Thymus (tissue), 11 donors: Measurements from ENCODE around the gene CFAP119. TPM values are rescaled to one million over a fixed set of nuclear protein-coding genes. Genes with fewer than 3 reads are reported as not detected.
A peak's percentile ranks its signal among the peaks of the same experiment; 100 is the strongest.

Source experiments
- DNase-seq, 9 donors: peaks; one replicate each; pipeline ENCODE4 v3.0.0-alpha.2; 2013; ENCODE audit warnings: low spot score in 9 of 9, low read depth in 6 of 9, missing footprints in 1 of 9
- H3K27ac ChIP-seq, 2 donors: one replicate each; pipeline ENCODE4 v1.5.1; 2013; ENCODE audit warnings: control low read depth in 1 of 2, low read depth in 1 of 2, low read length in 1 of 2, mild to moderate bottlenecking in 1 of 2, moderate library complexity in 1 of 2
- H3K27me3 ChIP-seq, 2 donors: one replicate each; pipeline ENCODE4 v1.5.1; 2013; ENCODE audit warnings: low read length in 1 of 2; ENCODE audit not compliant: control insufficient read depth in 2 of 2, insufficient read depth in 1 of 2
- H3K36me3 ChIP-seq, 2 donors: one replicate each; pipeline ENCODE4 v1.5.1; 2013; ENCODE audit warnings: low read length in 1 of 2, mild to moderate bottlenecking in 1 of 2, moderate library complexity in 1 of 2; ENCODE audit not compliant: control insufficient read depth in 2 of 2, insufficient read depth in 2 of 2
- H3K4me1 ChIP-seq, 2 donors: one replicate each; pipeline ENCODE4 v1.5.1; 2013; ENCODE audit warnings: low read length in 2 of 2; ENCODE audit not compliant: control insufficient read depth in 2 of 2, insufficient read depth in 2 of 2
- H3K4me3 ChIP-seq, 2 donors: one replicate each; pipeline ENCODE4 v1.5.1; 2013; ENCODE audit warnings: low read length in 2 of 2, control low read depth in 1 of 2, mild to moderate bottlenecking in 1 of 2
- H3K9me3 ChIP-seq, 2 donors: one replicate each; pipeline ENCODE4 v1.5.1; 2013; ENCODE audit warnings: low read length in 1 of 2, mild to moderate bottlenecking in 1 of 2; ENCODE audit not compliant: control insufficient read depth in 2 of 2, insufficient read depth in 1 of 2
- WGBS: extraction: QIAGEN DNeasy Blood & Tissue Kit; methylation state at CpG from one replicate; pipeline ENCODE4 v1.1.7; 2013; 5-methylcytosine and 5-hydroxymethylcytosine counted together
- polyA plus RNA-seq: library from polyadenylated mRNA; stranded (reverse); fragments of 200-250 nt; gene quantifications from one replicate; pipeline ENCODE4 v1.2.3, GENCODE V29; 2013
- total RNA-seq: library from RNA; stranded (reverse); fragments of 120-200 nt; gene quantifications from one replicate; pipeline ENCODE4 v1.2.4, GENCODE V29; 2013
- donor health status: healthy.

Gene CFAP119
- total and polyA plus RNA-seq, 2 donors, result 4.8 to 19.6 TPM

GRCh38 chr16:30757316-30757715 lies 4.5 kb downstream of the CFAP119 start:
- Histone ChIP-seq H3K36me3 (peaks cover 40 to 50% of the 10 kb centered on the region in 2 donors), H3K27me3 (no peaks in the 10 kb centered on the region), H3K9me3 (no peaks in the 10 kb centered on the region), H3K4me1 (peaks cover 0 to 12% of the 10 kb centered on the region in 2 donors), H3K27ac (no peak overlapping the region), H3K4me3 (no peak overlapping the region)
- WGBS, result 97% methylated on average over 7 of the region's 7 CpGs
- DNase-seq, result no peak

DNA sequence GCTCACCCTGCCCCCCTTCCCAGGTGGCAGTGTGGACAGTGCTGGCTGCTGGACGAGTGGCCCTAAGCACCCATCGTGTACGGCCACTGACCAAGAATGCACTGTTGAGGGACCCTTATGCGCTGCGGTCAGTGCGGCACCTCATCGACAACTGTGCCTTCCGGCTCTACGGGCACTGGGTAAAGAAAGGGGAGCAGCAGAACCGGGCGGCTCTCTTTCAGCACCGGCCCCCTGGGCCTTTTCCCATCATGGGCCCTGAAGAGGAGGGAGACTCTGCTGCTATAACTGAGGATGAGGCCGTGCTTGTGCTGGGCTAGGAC lies 5.1 kb downstream of the CFAP119 start:
- Histone ChIP-seq H3K36me3 (peaks cover 40 to 50% of the 10 kb centered on the region in 2 donors), H3K4me3 (no peak overlapping the region), H3K4me1 (peaks cover 0 to 12% of the 10 kb centered on the region in 2 donors), H3K9me3 (no peaks in the 10 kb centered on the region), H3K27me3 (no peaks in the 10 kb centered on the region), H3K27ac (no peak overlapping the region)
- no peak for DNase-seq
- WGBS, result 99% methylated on average over 13 of the region's 13 CpGs

- H3K4me3 ChIP-seq, result no peak overlapping the region
- H3K9me3 ChIP-seq, result no peaks in the 10 kb centered on the region
- peaks cover 44 to 55% of the 10 kb centered on the region in 2 donors for H3K36me3 ChIP-seq
- no peaks in the 10 kb centered on the region for H3K27me3 ChIP-seq
- DNase-seq, result no peak
- H3K27ac ChIP-seq, result no peak overlapping the region
- WGBS, result 99% methylated on average over 20 of the region's 20 CpGs
- peaks cover 0 to 8% of the 10 kb centered on the region in 2 donors for H3K4me1 ChIP-seq
Observed at GRCh38 chr16:30755955-30756780, 5.7 kb downstream of the CFAP119 start.

GRCh38 chr16:30753596-30753995 lies 8.3 kb downstream of the CFAP119 start:
- DNase-seq, result no peak
- H3K27ac ChIP-seq, result no peak overlapping the region
- 98% methylated on average over 4 of the region's 4 CpGs for WGBS
- H3K36me3 ChIP-seq, result peaks cover 50 to 57% of the 10 kb centered on the region in 2 donors
- H3K4me1 ChIP-seq, result no peaks in the 10 kb centered on the region
- H3K27me3 ChIP-seq, result no peaks in the 10 kb centered on the region
- H3K9me3 ChIP-seq, result no peaks in the 10 kb centered on the region
- no peak overlapping the region for H3K4me3 ChIP-seq

DNA sequence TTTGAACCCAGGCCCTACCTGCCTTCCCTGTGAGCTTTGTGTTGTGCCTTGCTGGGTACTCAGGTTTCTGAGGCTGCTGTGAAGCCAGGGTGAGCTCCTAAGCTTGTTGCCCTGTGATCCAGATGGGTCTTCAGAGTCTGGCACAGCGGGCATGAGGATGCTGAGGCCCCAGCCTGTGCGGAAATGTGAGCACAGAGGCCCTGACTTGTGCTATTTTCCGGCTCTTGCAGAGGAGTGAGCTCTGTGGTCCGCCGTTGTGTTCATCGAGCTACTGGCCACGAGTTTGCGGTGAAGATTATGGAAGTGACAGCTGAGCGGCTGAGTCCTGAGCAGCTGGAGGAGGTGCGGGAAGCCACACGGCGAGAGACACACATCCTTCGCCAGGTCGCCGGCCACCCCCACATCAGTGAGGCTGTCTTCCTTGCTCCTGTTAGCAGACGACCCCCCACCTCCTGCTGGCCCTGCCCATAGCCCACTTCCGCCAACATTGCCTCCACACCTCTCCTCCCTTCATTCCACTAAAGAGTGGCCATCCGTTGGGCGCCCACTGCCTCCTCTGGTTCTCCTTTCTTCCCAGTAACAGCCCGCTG lies 10.9 kb downstream of the CFAP119 start:
- Histone ChIP-seq H3K27ac (no peak overlapping the region), H3K27me3 (no peaks in the 10 kb centered on the region), H3K36me3 (peaks cover 35 to 39% of the 10 kb centered on the region in 2 donors), H3K4me3 (no peak overlapping the region), H3K4me1 (peaks cover 4 to 6% of the 10 kb centered on the region in 2 donors), H3K9me3 (no peaks in the 10 kb centered on the region)
- no peak for DNase-seq
- 98% methylated on average over 20 of the region's 20 CpGs for WGBS

DNA sequence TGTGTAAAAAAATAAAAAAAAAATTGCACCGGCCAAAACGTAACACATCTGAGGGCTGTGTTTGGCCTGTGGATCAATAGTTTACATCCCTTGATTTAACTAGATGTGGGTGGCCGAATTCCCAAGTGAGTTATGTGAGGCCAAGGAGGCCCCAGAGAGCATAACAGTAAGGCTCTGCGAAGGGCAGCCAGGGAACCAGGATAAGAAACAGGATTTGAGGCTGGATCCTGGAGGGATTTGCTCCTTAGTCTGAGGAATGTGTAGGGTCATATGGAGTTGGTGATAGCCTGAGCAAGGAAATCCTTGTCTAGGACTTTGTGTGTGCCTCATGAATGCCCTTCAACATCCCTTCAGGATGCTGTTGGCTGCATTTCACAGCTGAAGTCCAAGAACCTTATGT lies 11.7 kb downstream of the CFAP119 start:
- Histone ChIP-seq H3K27ac (no peak overlapping the region), H3K4me1 (peaks cover 4 to 6% of the 10 kb centered on the region in 2 donors), H3K27me3 (no peaks in the 10 kb centered on the region), H3K4me3 (no peak overlapping the region), H3K36me3 (peaks cover 30 to 34% of the 10 kb centered on the region in 2 donors), H3K9me3 (no peaks in the 10 kb centered on the region)
- DNase-seq, result no peak
- WGBS, result 97% methylated on average over 4 of the region's 4 CpGs

- Histone ChIP-seq H3K36me3 (peaks cover 26 to 35% of the 10 kb centered on the region in 2 donors), H3K27ac (peak overlapping the region; percentile 52 to 71), H3K4me3 (peak overlapping the region; percentile 58 to 90), H3K9me3 (no peaks in the 10 kb centered on the region), H3K4me1 (peaks cover 4 to 6% of the 10 kb centered on the region in 2 donors), H3K27me3 (no peaks in the 10 kb centered on the region)
- peak in 2 of 9 donors; percentile 4 to 17 for DNase-seq
- 18% methylated on average over 36 of the region's 36 CpGs for WGBS
Observed at GRCh38 chr16:30748634-30749445, 13.0 kb downstream of the CFAP119 start.

- Histone ChIP-seq H3K4me3 (peak within 1 kb of the TSS; percentile 58 to 90), H3K27ac (peak within 1 kb of the TSS; percentile 71 to 87), H3K27me3 (no peaks in the 10 kb centered on the region), H3K4me1 (peaks cover 4 to 6% of the 10 kb centered on the region in 2 donors), H3K9me3 (no peaks in the 10 kb centered on the region), H3K36me3 (peaks cover 25 to 34% of the 10 kb centered on the region in 2 donors)
- WGBS, result 4% methylated on average over 60 of the region's 60 CpGs
- DNase-seq, result peak; percentile 82 to 96 (median 90)
Observed at GRCh38 chr16:30747799-30748633, 13.8 kb downstream of the CFAP119 start, which contains the start of gene PHKG2. Gene PHKG2, plus strand, starts transcription at chr16:30748425. Its CDS starts 396 bp downstream, at chr16:30748821.
